ENCODE measurements around the gene ZNF229. TPM values are rescaled to one million over a fixed set of nuclear protein-coding genes. Genes with fewer than 3 reads are reported as not detected.

The ZNF229 gene
- total RNA-seq: 8.5 and 10.4 TPM in 2 replicates

DNA sequence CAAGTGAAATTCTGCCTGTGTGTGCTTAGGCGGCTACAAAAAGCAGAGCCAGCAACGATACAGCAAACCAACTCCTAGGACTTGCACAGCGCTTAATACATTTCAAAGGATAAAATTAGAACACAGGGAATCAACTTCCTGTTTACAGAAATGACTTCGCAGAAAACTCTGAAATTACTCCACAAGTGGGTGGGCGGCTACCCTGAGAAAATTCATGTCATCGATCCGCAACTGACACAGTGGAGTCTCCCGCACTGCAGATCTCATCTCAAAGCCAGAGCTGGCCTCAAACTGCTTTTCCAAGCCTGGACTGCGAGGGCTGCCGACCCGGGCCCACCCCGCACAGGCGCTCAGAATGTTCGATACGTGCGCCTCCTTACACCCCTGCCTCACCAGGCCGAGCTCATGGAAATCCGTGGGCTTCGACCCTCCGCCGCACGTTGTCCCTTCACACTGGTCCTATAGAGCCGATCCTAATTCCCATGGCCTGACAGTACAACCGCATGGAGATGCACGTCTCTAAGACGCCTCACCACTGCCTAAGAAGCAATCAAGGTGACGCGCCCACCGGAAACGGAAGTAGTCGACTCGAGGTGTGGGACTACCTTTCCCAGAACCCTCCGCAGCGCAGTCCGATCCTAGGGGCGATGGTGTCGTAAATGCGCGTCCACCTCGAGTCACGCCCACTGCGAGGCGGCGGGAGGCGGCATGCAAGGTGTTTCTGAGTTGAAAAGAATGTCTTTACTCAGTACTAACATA lies at the start of gene ZNF229:
ZNF229 (minus strand) TSS at position 557 of the 759 bp plus-strand sequence. CDS start 5,625 bp downstream, outside the sequence.

DNA sequence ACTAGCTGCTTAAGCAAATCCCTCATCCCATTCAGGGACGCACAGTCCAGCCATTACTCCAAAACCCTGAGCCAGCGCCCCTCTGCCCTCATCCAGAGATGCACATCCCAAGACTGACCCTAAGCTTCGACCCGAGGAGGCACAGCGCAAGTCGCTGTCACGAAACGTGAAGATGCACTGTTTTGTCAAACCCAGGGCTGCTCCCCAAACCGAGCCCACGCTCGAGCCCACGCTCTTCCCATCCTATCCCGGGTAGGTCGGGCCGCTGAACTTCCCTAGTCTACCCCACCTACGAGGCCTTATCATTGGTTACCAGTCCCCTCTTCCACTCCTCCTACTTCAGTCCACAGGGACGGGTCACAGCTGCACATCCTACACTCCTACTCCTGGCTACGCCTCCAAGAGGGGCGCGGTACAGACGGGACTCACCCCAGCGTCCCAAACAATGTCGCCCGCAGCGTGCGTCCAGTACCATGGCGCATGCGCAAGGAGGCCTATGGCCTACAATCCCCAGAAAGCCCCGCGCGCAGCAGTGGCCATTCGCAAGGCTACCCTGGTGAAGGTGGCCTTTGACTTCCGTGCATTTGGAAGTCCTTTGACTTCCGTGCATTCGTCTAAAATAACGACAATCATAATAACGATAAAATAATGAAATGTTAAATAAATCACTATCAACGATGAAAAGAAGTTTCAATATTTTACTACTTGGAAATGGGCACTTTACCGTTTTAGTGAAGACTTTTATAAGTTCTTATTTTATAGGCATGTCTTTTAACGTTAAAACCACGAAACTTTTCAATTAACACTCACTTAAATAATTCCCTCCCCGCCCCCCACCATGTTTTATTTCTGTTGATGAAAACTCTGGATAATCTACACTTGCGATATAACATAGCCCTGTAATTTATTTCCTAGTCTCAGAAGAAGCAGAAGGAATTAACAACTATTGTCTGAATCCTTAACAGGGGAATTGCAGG lies 46.8 kb downstream of the ZNF229 start, which contains the start of gene ZNF285:
ZNF285 (minus strand) TSS at position 470 of the 977 bp plus-strand sequence. CDS start 4,395 bp downstream, outside the sequence.

Other genes starting within 250 kb of the ZNF229 start
- gene ZNF227, start 235.9 kb downstream of the ZNF229 start, total RNA-seq: 10.0 and 10.4 TPM in 2 replicates
- 0.24 and 1.1 TPM in 2 replicates for gene ZNF233, start 188.6 kb downstream of the ZNF229 start, total RNA-seq
- 2.1 and 3.1 TPM in 2 replicates for gene ZNF235, start 143.4 kb downstream of the ZNF229 start, total RNA-seq
- gene ZNF112, start 91.8 kb downstream of the ZNF229 start, total RNA-seq: 3.4 and 5.1 TPM in 2 replicates
- 2.3 and 3.9 TPM in 2 replicates for gene ZNF285, start 46.9 kb downstream of the ZNF229 start, total RNA-seq
- gene ZNF180, start 52.0 kb upstream of the ZNF229 start, total RNA-seq: 4.0 and 8.0 TPM in 2 replicates
- not detected in 2 replicates for gene CEACAM20, start 81.2 kb upstream of the ZNF229 start, total RNA-seq
- gene IGSF23, start 165.1 kb upstream of the ZNF229 start, total RNA-seq: 0.48 TPM in 1 of 2 replicates, not detected in the other
- 84.0 and 177 TPM in 2 replicates for gene PVR, start 195.4 kb upstream of the ZNF229 start, total RNA-seq
- 1.2 and 1.7 TPM in 2 replicates for gene CEACAM19, start 223.0 kb upstream of the ZNF229 start, total RNA-seq

All from tracheal epithelial cell (primary cell).